MM.1S (cell line): ENCODE data around the gene MYOCD.

Source experiments
- DNase-seq: peaks from one replicate; pipeline ENCODE4 v3.0.0-alpha.2; 2015
- H2AFZ ChIP-seq: fragments of 300-600 bp; sonication (generic); 2 replicates; pipeline ENCODE4 v1.6.0; 2016; ENCODE audit warnings: antibody characterized with exemption, low read length
- H3F3A ChIP-seq: fragments of 300-600 bp; sonication (generic); 2 replicates; pipeline ENCODE4 v1.6.1; 2016; ENCODE audit warnings: mild to moderate bottlenecking, antibody characterized with exemption, low read length, moderate library complexity, mixed read lengths; ENCODE audit not compliant: insufficient read depth
- H3K27ac ChIP-seq: fragments of 300-600 bp; sonication (generic); 2 replicates; pipeline ENCODE4 v1.5.1; 2016; ENCODE audit warnings: mild to moderate bottlenecking, low read length
- H3K27me3 ChIP-seq: fragments of 300-600 bp; sonication (generic); replicated peaks from 2 replicates; pipeline ENCODE4 v1.6.0; 2016; ENCODE audit warnings: low read length; ENCODE audit not compliant: insufficient read depth
- H3K36me3 ChIP-seq: fragments of 300-600 bp; sonication (generic); replicated peaks from 2 replicates; pipeline ENCODE4 v1.6.1; 2016; ENCODE audit warnings: mild to moderate bottlenecking, low read length, mixed read lengths; ENCODE audit not compliant: insufficient read depth
- H3K4me1 ChIP-seq: fragments of 300-600 bp; sonication (generic); 2 replicates; pipeline ENCODE4 v1.6.1; 2016; ENCODE audit warnings: low read length, mixed read lengths
- H3K4me2 ChIP-seq: fragments of 300-600 bp; sonication (generic); 2 replicates; pipeline ENCODE4 v1.6.0; 2016; ENCODE audit warnings: low read depth, low read length
- H3K4me3 ChIP-seq: fragments of 300-600 bp; sonication (generic); 2 replicates; pipeline ENCODE4 v1.5.1; 2016; ENCODE audit warnings: low read length, mixed read lengths
- H3K79me2 ChIP-seq: fragments of 300-600 bp; sonication (generic); 2 replicates; pipeline ENCODE4 v1.6.1; 2016; ENCODE audit warnings: mixed run types, low read length, mixed read lengths
- H3K9ac ChIP-seq: fragments of 300-600 bp; sonication (generic); 2 replicates; pipeline ENCODE4 v1.6.1; 2016; ENCODE audit warnings: low read length, mixed read lengths
- H3K9me2 ChIP-seq: fragments of 300-600 bp; sonication (generic); replicated peaks from 2 replicates; pipeline ENCODE4 v1.6.1; 2016; ENCODE audit warnings: mild to moderate bottlenecking, low read length, mixed read lengths; ENCODE audit not compliant: insufficient read depth
- H3K9me3 ChIP-seq: fragments of 300-600 bp; sonication (generic); replicated peaks from 2 replicates; pipeline ENCODE4 v1.6.1; 2016; ENCODE audit warnings: mild to moderate bottlenecking, low read length, mixed read lengths; ENCODE audit not compliant: insufficient read depth
- H4K20me1 ChIP-seq: fragments of 300-600 bp; sonication (generic); 2 replicates; pipeline ENCODE4 v1.6.1; 2016; ENCODE audit warnings: mild to moderate bottlenecking, low read length, moderate library complexity, mixed read lengths; ENCODE audit not compliant: insufficient read depth
- EZH2 ChIP-seq: fragments of 300-600 bp; sonication (generic); optimal IDR thresholded peaks from 2 replicates; pipeline ENCODE3; 2017; ENCODE audit warnings: low read depth, mild to moderate bottlenecking, antibody characterized with exemption, low read length, mixed read lengths
- EZH2phosphoT487 ChIP-seq: fragments of 300-600 bp; sonication (generic); IDR thresholded peaks from 2 replicates; pipeline ENCODE4 v1.6.1; 2018; ENCODE audit warnings: antibody characterized with exemption, low read length
- TF ChIP-seq, protein P1 (sequence below): fragments of 300-600 bp; sonication (generic); IDR thresholded peaks from 2 replicates; pipeline ENCODE4 v1.5.1; 2016; ENCODE audit warnings: antibody characterized with exemption, low read length, mixed read lengths

MYOCD gene

DNA sequence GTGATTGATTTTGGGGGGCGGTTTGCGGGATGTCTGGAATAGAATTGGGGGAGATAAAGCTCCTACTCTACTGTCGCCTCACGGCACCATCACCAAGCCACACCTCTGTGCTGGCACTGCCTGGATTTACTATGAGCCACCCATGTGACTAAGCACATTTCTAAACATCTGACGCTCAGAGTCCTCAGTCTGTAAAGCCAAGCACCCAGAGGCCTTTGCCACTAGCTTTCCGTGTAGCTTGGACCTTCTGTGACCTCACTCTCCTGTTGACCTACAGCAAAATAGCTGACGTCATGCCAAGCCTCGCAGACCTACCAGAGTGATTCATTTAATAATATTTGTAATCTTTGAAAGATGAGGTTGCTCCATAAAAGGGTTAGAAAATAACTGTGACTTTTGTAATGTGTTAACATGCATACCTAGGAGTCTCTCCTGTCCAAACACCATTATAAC is 38.5 kb upstream of the MYOCD start:
- no peaks in the 10 kb centered on the region for H3K9me3 ChIP-seq
- H3F3A ChIP-seq, result no peaks in the 10 kb centered on the region
- no peaks in the 10 kb centered on the region for H3K27me3 ChIP-seq
- H2AFZ ChIP-seq, result no peak overlapping the region
- H3K4me1 ChIP-seq, result no peaks in the 10 kb centered on the region
- no peak overlapping the region for H3K4me3 ChIP-seq
- DNase-seq, result no peak
- H3K9ac ChIP-seq, result no peak overlapping the region
- TF ChIP-seq EZH2, result no peak
- TF ChIP-seq EZH2phosphoT487, result no peak
- TF ChIP-seq, protein P1, sequence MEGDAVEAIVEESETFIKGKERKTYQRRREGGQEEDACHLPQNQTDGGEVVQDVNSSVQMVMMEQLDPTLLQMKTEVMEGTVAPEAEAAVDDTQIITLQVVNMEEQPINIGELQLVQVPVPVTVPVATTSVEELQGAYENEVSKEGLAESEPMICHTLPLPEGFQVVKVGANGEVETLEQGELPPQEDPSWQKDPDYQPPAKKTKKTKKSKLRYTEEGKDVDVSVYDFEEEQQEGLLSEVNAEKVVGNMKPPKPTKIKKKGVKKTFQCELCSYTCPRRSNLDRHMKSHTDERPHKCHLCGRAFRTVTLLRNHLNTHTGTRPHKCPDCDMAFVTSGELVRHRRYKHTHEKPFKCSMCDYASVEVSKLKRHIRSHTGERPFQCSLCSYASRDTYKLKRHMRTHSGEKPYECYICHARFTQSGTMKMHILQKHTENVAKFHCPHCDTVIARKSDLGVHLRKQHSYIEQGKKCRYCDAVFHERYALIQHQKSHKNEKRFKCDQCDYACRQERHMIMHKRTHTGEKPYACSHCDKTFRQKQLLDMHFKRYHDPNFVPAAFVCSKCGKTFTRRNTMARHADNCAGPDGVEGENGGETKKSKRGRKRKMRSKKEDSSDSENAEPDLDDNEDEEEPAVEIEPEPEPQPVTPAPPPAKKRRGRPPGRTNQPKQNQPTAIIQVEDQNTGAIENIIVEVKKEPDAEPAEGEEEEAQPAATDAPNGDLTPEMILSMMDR, result no peak
- H3K79me2 ChIP-seq, result no peaks in the 10 kb centered on the region
- H3K27ac ChIP-seq, result no peak overlapping the region
- no peak overlapping the region for H3K4me2 ChIP-seq
- H3K9me2 ChIP-seq, result no peaks in the 10 kb centered on the region
- no peaks in the 10 kb centered on the region for H3K36me3 ChIP-seq
- no peaks in the 10 kb centered on the region for H4K20me1 ChIP-seq

DNA sequence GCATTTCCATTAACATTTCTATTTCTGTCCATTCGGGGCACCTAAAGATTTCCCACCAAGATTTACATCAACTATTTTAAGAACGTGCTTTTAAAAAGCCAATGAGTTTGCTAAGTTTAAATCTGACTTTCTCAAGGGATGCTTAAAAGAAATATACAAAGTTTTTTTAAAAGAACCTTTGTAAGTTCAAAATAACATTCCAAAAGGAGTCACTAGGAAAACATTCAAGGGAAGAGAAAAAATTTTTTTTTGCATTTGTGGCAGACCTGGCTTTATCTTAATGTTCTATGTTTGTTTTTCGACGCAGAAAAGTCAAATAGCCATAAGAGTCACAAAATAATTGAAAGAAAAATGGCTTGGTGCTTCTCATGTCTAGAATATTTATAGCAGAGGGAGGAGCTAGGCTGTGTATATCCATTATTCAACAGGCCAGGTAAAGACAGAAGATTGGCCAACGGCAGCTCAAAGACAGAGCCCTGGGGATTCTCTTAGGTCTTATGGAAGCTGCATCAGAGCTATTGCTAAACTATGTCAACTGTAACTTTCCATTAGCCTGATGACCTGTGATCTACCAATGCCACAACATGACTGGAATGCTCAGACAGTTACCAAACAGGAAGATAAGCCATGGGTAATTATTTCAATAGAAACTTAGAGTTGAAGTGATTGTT is 37.8 kb upstream of the MYOCD start:
- Histone ChIP-seq H4K20me1 (no peaks in the 10 kb centered on the region), H3K9ac (no peak overlapping the region), H3K9me3 (no peaks in the 10 kb centered on the region), H3K27ac (no peak overlapping the region), H3K36me3 (no peaks in the 10 kb centered on the region), H3K27me3 (no peaks in the 10 kb centered on the region), H3K4me3 (no peak overlapping the region), H3K79me2 (no peaks in the 10 kb centered on the region), H2AFZ (no peak overlapping the region), H3K4me2 (no peak overlapping the region), H3K4me1 (no peaks in the 10 kb centered on the region), H3F3A (no peaks in the 10 kb centered on the region), H3K9me2 (no peaks in the 10 kb centered on the region)
- TF ChIP-seq EZH2phosphoT487 (no peak), EZH2 (no peak)
- TF ChIP-seq, protein P1, result no peak
- DNase-seq, result no peak

DNA sequence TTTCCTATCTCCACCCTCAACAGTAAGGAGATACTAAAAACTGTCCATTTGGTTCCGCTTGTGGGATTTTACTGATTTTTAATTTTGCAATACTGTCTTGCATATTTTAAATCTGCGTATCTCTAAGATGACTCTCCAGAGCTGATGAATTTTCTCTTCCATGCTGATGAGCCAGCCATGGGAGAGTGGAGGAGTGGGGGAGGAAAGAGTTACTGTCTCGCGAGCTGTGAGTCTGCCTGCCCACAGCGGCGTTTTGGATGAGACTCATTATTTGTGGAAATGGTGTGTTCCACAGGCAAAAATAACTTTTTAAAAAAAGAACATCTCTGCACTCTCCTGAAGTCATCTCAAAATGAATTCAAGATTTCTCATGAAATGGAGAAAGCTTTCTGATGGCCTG is 34.6 kb upstream of the MYOCD start:
- H3K9ac ChIP-seq, result no peak overlapping the region
- DNase-seq, result no peak
- no peaks in the 10 kb centered on the region for H3K9me3 ChIP-seq
- no peaks in the 10 kb centered on the region for H3K4me1 ChIP-seq
- H3K4me3 ChIP-seq, result no peak overlapping the region
- H3K79me2 ChIP-seq, result no peaks in the 10 kb centered on the region
- H3K27me3 ChIP-seq, result no peaks in the 10 kb centered on the region
- H2AFZ ChIP-seq, result no peak overlapping the region
- H3K4me2 ChIP-seq, result no peak overlapping the region
- H3F3A ChIP-seq, result no peaks in the 10 kb centered on the region
- no peaks in the 10 kb centered on the region for H4K20me1 ChIP-seq
- no peaks in the 10 kb centered on the region for H3K9me2 ChIP-seq
- H3K36me3 ChIP-seq, result no peaks in the 10 kb centered on the region
- no peak overlapping the region for H3K27ac ChIP-seq
- TF ChIP-seq, protein P1, result no peak
- TF ChIP-seq EZH2, result no peak
- no peak for TF ChIP-seq EZH2phosphoT487
